KBM-7 (cell line): ENCODE results near the gene EXTL2.
"Not testable (repeated sequence)": the region's sequence is repeated elsewhere in the genome, so short reads cannot be mapped to it uniquely, and the experiment has no call there.

Source experiments
- DNase-seq: peaks from one replicate; pipeline ENCODE4 v3.0.0-alpha.2; 2015
- in situ Hi-C: fragments of 300-500 bp; cut with MboI; formaldehyde crosslinking; loops from 2 replicates; pipeline ENCODE4 v1.14.3; 2020; ENCODE audit warnings: low sequenced_read_pairs, low pct_unique_long_range_greater_than_20kb, mixed read lengths

EXTL2 gene

DNA sequence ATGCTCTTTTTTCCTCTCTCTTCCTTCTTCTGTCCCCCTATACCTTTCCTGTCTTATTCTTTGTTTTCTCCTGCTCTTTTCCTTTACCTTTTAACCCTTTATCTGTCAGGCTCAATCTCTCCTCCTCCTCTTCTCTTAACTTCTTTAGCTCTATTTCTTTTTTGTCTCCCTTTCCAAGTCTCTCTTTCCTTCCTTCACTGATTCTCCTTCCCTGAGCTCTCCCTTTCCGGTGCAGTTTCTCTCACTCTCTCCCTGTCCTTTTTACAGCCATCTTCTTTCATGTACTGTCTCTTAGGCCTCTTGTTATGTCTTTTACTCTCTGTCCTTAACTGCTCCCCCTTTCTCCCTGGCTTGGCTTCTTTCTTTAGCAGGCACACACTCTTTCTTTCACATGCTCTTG is 13.2 kb upstream of the EXTL2 start:
- no peak for DNase-seq
- in situ Hi-C loops = no loop called here

DNA sequence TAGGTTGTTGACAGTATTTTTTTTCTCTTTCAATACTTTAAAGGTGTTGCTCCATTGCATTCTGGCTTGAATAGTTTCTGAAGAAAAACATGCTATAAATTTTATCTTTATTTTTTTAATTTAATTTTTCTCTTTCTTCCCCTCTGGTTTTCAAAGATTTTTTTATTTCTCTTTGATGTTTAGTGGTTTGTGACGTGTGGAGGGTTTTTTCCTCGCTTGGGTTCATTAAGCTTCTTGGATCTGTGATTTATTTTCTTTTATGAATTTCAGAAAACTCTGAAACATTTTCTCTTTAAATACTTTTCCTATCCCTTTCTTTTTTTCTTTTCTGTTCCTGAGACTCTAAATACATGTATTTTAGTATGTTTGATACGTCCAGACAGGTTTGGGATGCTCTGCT is 10.5 kb upstream of the EXTL2 start:
- in situ Hi-C loops = no loop called here
- DNase-seq = no peak

DNA sequence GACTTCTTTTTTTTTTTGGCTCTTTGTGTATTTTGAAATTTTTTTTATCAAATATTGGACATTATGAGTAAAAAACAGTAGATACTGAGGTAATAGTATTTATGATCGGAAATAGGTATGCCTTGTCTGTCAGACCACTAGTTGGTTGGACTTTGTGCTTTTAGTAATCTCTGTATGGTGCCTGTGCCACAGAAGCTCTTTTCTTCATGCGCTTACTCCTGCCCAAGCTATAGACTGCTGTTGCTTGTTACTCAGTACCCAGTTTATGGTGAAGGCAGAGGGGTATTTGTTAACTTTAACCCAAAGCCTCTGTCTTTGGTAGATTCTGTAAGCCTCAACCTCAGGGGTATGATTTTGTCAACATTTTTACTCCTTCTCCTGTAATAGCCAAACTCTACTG is 9.9 kb upstream of the EXTL2 start:
- DNase-seq = no peak
- in situ Hi-C loops = no loop called here

DNA sequence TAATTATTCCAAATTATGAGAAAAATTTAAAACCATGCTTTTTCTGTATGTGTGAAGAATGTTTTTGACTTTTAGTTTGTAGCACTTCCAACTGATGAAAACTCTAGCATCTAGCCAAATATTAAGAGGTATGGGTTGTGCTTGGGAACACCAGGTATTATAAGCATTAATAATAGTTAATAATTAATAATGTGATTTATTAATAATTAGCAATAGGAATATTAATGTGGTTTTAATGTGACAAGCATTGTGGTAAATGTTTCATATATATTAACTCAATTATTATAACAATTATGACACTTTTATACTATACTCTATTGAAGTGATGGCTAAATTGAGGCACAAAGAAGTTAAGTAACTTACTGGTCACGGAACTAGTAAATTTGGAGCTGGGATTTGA is 9.1 kb upstream of the EXTL2 start:
- in situ Hi-C loops = no loop called here
- DNase-seq = no peak

DNA sequence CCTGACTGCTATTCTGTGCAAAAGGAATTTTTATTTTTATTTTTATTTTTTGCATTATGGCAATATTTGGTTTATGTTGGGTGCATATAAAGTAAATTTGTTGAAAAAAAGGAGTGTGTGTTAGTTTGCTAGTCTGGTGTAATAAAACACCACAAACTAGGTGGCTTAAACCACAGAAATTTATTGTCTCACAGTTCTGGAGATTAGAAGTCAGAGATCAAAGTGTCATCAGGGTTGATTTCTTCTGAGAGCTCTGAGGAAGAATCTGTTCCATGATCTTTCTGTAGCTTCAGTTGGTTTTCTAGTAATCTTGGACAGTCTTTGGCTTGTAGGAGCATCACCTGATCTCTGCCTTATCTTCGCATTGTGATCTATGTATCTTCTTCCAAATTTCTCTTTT is 7.7 kb upstream of the EXTL2 start:
- in situ Hi-C loops = no loop called here

GRCh38 chr1:100896481-100896982 is 1.9 kb upstream of the EXTL2 start:
- in situ Hi-C loops = loop anchor here (25.0 kb wide), 1 partner anchor 1084 kb away; no protein-coding TSS in a partner anchor
- peak; percentile 65 for DNase-seq

More for the DNA sequence above, 7.7 kb upstream of the EXTL2 start:
- no peak for DNase-seq

- in situ Hi-C loops = loop anchor here (25.0 kb wide), 1 partner anchor 1084 kb away; no protein-coding TSS in a partner anchor
- peak; percentile 90 for DNase-seq
These were observed 1.2 kb upstream of the EXTL2 start, which contains the start of gene SLC30A7 for GRCh38 chr1:100895540-100896480. TSS of gene SLC30A7 (plus strand) at chr1:100896090. CDS start at chr1:100896263, 173 bp downstream.

- no peak for DNase-seq
- in situ Hi-C loops = loop anchor here (25.0 kb wide), 1 partner anchor 1081 kb away; no protein-coding TSS in a partner anchor
These were observed 924 bp downstream of the EXTL2 start for GRCh38 chr1:100893718-100894117.

DNA sequence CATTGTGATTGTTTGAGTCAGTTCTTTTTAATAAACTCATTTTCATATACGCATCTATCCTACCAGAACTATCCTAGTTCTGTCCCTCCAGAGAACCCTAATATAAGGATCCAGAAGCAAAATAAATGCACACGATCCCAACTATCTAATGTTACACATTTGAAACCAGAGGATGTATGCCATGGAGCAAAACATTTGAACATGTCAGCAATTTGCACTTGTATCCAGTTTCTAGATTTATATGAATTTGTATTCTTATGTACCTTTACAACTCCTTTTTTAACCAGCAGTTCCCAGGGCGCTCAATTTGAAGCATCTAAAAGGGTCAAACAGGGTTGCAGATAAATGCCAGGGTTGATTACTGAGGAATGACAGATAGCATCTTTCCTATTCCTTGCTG is 2.1 kb downstream of the EXTL2 start:
- DNase-seq = no peak
- in situ Hi-C loops = loop anchor here (25.0 kb wide), 1 partner anchor 1080 kb away; no protein-coding TSS in a partner anchor

DNA sequence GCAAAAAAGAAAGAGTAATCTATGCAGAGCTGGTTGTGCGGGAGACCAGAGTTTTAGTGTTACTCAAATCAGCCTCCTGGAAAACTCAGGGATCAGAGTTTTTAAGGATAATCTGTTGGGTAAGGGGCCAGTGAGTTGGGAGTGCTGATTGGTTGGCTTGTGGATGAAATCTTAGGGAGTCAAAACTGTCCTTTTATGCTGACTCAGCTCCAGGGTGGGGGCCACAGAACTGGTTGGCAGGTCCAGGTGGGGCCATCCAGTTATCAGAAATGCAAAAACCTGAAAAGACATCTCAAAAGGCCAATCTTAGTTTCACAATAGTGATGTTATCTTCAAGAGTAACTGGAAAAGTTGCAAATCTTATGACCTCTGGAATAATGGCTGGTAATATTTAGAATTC is 3.3 kb downstream of the EXTL2 start:
- in situ Hi-C loops = loop anchor here (25.0 kb wide), 1 partner anchor 1079 kb away; no protein-coding TSS in a partner anchor
- DNase-seq = no peak

DNA sequence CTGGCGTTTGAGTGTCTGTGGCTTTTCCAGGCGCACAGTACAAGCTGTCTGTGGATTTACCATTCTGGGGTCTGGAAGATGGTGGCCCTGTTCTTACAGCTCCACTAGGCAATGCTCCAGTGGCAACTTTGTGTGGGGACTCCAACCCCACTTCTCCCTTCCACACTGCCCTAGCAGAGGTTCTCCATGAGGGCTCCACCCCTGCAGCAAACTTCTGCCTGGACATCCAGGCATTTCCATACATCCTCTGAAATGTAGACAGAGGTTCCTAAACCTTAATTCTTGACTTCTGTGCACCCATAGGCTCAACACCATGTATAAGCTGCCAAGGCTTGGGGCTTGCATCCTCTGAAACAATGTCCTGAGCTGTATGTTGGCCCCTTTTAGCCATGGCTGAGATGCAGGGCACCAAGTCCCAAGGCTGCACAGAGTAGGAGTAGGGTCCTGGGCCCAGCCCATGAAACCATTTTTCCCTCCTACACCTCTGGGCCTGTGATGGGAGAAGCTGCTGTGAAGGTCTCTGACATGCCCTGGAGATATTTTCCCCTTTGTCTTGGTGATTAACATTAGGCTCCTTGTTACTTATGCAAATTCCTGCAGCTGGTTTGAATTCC is 4.7 kb downstream of the EXTL2 start:
- in situ Hi-C loops = loop anchor here (25.0 kb wide), 1 partner anchor 1078 kb away; no protein-coding TSS in a partner anchor
- DNase-seq = not testable (repeated sequence)

DNA sequence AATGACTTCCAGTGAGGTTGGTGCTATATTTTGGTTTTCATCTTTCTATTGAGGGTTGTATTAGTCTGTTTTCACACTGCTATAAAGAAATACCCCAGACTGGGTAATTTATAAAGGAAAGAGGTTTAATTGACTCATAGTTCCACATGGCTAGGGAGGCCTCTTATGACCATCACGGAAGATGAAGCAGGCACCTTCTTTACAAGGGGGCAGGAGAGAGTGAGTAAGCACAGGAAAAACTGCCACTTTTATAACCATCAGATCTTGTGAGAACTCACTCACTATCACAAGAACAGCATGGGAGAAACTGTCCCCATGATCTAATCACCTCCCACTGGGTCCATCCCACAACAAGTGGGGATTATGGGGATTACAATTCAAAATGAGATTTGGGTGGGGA is 5.6 kb downstream of the EXTL2 start:
- DNase-seq = not testable (repeated sequence)
- in situ Hi-C loops = loop anchor here (25.0 kb wide), 1 partner anchor 1077 kb away; no protein-coding TSS in a partner anchor

- DNase-seq = no peak
- in situ Hi-C loops = loop anchor here (25.0 kb wide), 1 partner anchor 1072 kb away; no protein-coding TSS in a partner anchor
These were observed 10.7 kb downstream of the EXTL2 start for GRCh38 chr1:100883963-100884362.

DNA sequence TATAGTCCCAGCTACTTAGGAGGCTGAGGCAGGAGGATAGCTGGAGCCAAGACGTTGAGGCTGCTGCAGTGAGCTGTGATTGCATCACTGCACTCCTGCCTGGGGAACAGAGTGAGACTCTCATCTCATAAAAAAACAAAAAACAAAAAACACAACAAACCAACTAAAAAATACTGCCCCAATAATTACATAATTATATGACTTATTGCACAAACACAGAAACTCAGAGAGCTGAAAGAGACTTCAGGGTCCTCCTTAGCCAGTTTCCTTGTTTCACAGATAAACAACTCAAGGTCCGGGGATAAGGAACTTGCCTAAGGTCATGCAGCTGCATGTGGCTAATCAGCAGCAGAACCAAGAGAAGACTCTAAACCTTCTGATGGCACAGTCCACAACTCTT is 11.9 kb downstream of the EXTL2 start:
- in situ Hi-C loops = loop anchor here (25.0 kb wide), 1 partner anchor 1070 kb away; no protein-coding TSS in a partner anchor

GRCh38 chr1:100881687-100882086 is 13.0 kb downstream of the EXTL2 start:
- in situ Hi-C loops = loop anchor here (25.0 kb wide), 1 partner anchor 1069 kb away; no protein-coding TSS in a partner anchor
- no peak for DNase-seq

More for the DNA sequence above, 11.9 kb downstream of the EXTL2 start:
- DNase-seq = peak; percentile 7

DNA sequence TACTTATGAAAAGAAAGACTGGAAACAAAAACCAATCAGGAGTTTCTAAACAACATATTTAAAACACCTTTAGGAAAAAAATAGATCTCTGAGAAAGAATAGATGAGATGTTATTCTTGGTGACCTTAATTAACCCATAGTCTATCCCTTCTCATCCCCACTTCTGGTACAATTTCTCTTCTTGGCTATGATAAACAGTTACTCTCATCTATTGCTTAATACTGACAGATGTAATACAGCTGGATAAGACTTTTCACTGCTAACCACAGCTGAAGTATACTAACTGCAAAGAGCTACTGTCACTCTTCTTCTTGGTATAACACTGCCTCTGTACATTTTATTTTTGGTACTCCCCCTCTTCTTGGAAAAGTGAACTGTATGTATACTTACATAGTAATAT is 15.2 kb downstream of the EXTL2 start:
- in situ Hi-C loops = loop anchor here (25.0 kb wide), 1 partner anchor 1067 kb away; no protein-coding TSS in a partner anchor
- DNase-seq = no peak

DNA sequence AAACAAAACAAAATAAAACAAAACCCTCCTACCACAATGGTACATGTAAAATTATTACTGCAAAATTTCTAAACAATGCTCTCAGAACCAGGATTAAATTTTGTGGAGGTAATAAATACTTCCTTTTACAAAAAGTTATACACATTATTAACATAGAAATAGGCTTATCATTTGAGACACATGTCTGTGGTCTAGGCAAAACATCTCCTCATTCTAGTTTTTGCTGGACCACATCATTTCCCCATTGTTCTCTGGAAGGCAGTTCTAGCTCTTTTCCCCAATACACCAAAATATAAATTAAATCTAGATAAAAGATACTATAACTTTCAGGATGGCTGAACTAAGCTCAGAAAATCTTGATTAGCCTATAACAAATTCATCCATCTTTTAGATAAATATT is 18.4 kb downstream of the EXTL2 start:
- DNase-seq = no peak
- in situ Hi-C loops = loop anchor here (25.0 kb wide), 1 partner anchor 1064 kb away; no protein-coding TSS in a partner anchor

DNA sequence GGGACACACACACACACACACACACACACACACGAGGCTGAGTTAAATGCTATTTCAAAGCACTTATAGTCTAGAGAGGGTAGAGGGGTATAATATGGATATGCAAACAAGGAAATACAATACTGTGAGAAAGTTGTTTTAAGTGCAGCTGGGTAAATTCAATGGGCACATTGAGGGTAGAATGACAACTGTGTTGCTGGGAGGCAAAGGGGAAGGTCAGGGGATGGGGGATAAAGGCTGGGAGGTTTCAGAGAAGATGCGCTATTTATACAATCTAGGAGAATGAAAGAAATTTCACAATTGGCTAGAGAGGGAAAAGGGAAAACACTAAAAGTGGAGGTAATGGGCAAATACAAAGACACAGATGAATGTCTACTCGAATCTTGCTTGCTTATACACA is 19.4 kb downstream of the EXTL2 start:
- DNase-seq = no peak
- in situ Hi-C loops = loop anchor here (25.0 kb wide), 1 partner anchor 1063 kb away; no protein-coding TSS in a partner anchor

GRCh38 chr1:100874433-100874832 is 20.2 kb downstream of the EXTL2 start:
- DNase-seq = no peak

More at GRCh38 chr1:100874433-100874832, 20.2 kb downstream of the EXTL2 start:
- in situ Hi-C loops = loop anchor here (25.0 kb wide), 2 partner anchors 262 to 412 kb away; no protein-coding TSS in a partner anchor
